A673 (cell line): Measurements from ENCODE around the gene ANO2.

ENCODE experiments used
- CTCF ChIP-seq: fragments of 300-800, 200-600 bp; sonication (generic); conservative IDR thresholded peaks from 2 replicates; pipeline ENCODE4 v1.5.1; 2017; ENCODE audit warnings: low read depth, mild to moderate bottlenecking, antibody characterized with exemption, low read length, moderate library complexity, mixed read lengths
- EZH2 ChIP-seq: fragments of 200-600 bp; sonication (generic); IDR thresholded peaks from 2 replicates; pipeline ENCODE4 v1.6.1; 2017; ENCODE audit warnings: borderline replicate concordance, low read depth, mild to moderate bottlenecking, mixed read lengths, antibody characterized with exemption, low read length; ENCODE audit not compliant: poor library complexity, severe bottlenecking

- no peak for TF ChIP-seq CTCF
- no peak for TF ChIP-seq EZH2
Measured at GRCh38 chr12:5633106-5633505, 312.0 kb downstream of the ANO2 start.
